NT2/D1 (cell line): ENCODE data around the gene GJA8.

Source experiments
- SUZ12 ChIP-seq: IDR thresholded peaks from 2 replicates; pipeline ENCODE4 v1.6.1; 2011; ENCODE audit not compliant: insufficient read length, insufficient read depth; ENCODE audit errors: extremely low read depth
- YY1 ChIP-seq: IDR thresholded peaks from 2 replicates; pipeline ENCODE4 v1.6.1; 2011; ENCODE audit not compliant: insufficient read length, insufficient read depth
- ZNF274 ChIP-seq: IDR thresholded peaks from 2 replicates; pipeline ENCODE4 v1.6.1; 2011; ENCODE audit warnings: mild to moderate bottlenecking, low read depth, low read length

- TF ChIP-seq YY1 (no peak), ZNF274 (no peak), SUZ12 (no peak)
These were observed 20.1 kb upstream of the GJA8 start for GRCh38 chr1:147882535-147882934.
